GM12878 (cell line): ENCODE data around the gene GPI. TPM values are rescaled to one million over a fixed set of nuclear protein-coding genes. Genes with fewer than 3 reads are reported as not detected.

Experiments used
- ATAC-seq: fragments of 200-7000 bp; cut with Tn5 transposase; 3 replicates; pipeline ENCODE4 v1.9.1; 2020; ENCODE audit warnings: mild to moderate bottlenecking, moderate library complexity
- BruUV-seq: library from RNA; stranded (reverse); fragments of 400-500 nt; replicated peaks from 2 replicates; lab custom pipeline; 2021; lab: Mats Ljungman, UMichigan
- CTCF ChIA-PET: fragments of 300-600 bp; sonication (Branson Sonifier 250); formaldehyde crosslinking; extraction: SDS; loops from one replicate; lab custom pipeline; 2021; ENCODE audit warnings: inconsistent platforms; lab: Yijun Ruan, JAX
- POLR2A ChIA-PET: fragments of 350-600 bp; formaldehyde crosslinking; extraction: SDS; loops from one replicate; lab custom pipeline; 2021; ENCODE audit warnings: inconsistent platforms; lab: Charles Lee
- RAD21 ChIA-PET: fragments of 300-600 bp; sonication (Branson Sonifier 250); formaldehyde crosslinking; loops from one replicate; lab custom pipeline; 2023; ENCODE audit warnings: antibody characterized with exemption; ENCODE audit not compliant: unreplicated experiment; lab: Charles Lee
- SMC1A ChIA-PET: fragments of 300-600 bp; sonication (Branson Sonifier 250); formaldehyde crosslinking; loops from one replicate; lab custom pipeline; 2023; ENCODE audit not compliant: unreplicated experiment, uncharacterized antibody; lab: Charles Lee
- DNase-seq: peaks from one replicate; pipeline ENCODE4 v3.0.0-alpha.2; 2011; ENCODE audit warnings: low read depth, low spot score
- FAIRE-seq: peaks from 3 replicates; lab custom pipeline; 2011; peaks lifted over from hg19 to GRCh38; lab: Jason Lieb, UNC
- H2AFZ ChIP-seq: 2 replicates; pipeline ENCODE4 v1.6.0; 2011; ENCODE audit warnings: low read depth, low read length, control low read depth; ENCODE audit not compliant: control insufficient read depth
- H3K27ac ChIP-seq: 2 replicates; pipeline ENCODE4 v1.5.1; 2011; ENCODE audit warnings: control low read depth; ENCODE audit not compliant: control insufficient read depth, insufficient read depth
- H3K27me3 ChIP-seq, 2 experiments: replicated peaks in 1 of 2; 2 replicates each; pipeline versions ENCODE4 v1.6.0 to v1.6.1; 2011; ENCODE audit warnings: low read length in 1 of 2; ENCODE audit not compliant: control insufficient read depth in 2 of 2, insufficient read depth in 2 of 2
- H3K36me3 ChIP-seq, 2 experiments: 2 replicates each; pipeline ENCODE4 v1.5.1; 2011; ENCODE audit warnings: low read length in 1 of 2; ENCODE audit not compliant: control insufficient read depth in 2 of 2, insufficient read depth in 2 of 2
- H3K4me1 ChIP-seq: 2 replicates; pipeline ENCODE4 v1.6.1; 2011; ENCODE audit warnings: mild to moderate bottlenecking, low read length, moderate library complexity, mixed read lengths; ENCODE audit not compliant: control insufficient read depth, insufficient read depth
- H3K4me2 ChIP-seq: 2 replicates; pipeline ENCODE4 v1.6.0; 2011; ENCODE audit warnings: control low read depth; ENCODE audit not compliant: control insufficient read depth, insufficient read depth
- H3K4me3 ChIP-seq: fragments of 200-600 bp; sonication (generic); 2 replicates; pipeline ENCODE4 v1.5.1; 2016
- H3K79me2 ChIP-seq: 2 replicates; pipeline ENCODE4 v1.6.0; 2011; ENCODE audit warnings: low read length; ENCODE audit not compliant: control insufficient read depth, insufficient read depth
- H3K9ac ChIP-seq: 2 replicates; pipeline ENCODE4 v1.8.0; 2011; ENCODE audit warnings: low read length, control low read depth, mixed read lengths; ENCODE audit not compliant: control insufficient read depth, insufficient read depth
- H3K9me3 ChIP-seq: replicated peaks from 3 replicates; pipeline ENCODE4 v1.5.1; 2011; ENCODE audit warnings: mild to moderate bottlenecking, low read length; ENCODE audit not compliant: control insufficient read depth, insufficient read depth
- H4K20me1 ChIP-seq: 2 replicates; pipeline ENCODE4 v1.6.0; 2011; ENCODE audit not compliant: control insufficient read depth, insufficient read depth
- ASH2L ChIP-seq: fragments of 300-600, 200-600 bp; sonication (generic); IDR thresholded peaks from 2 replicates; pipeline ENCODE4 v1.6.1; 2017; ENCODE audit warnings: low read depth, mild to moderate bottlenecking, borderline replicate concordance
- BCL11A ChIP-seq: IDR thresholded peaks from 2 replicates; pipeline ENCODE4 v1.6.1; 2011; ENCODE audit warnings: low read depth, low read length
- BMI1 ChIP-seq: fragments of 450-650 bp; IDR thresholded peaks from 2 replicates; pipeline ENCODE4 v1.6.1; 2016; ENCODE audit warnings: mild to moderate bottlenecking, moderate library complexity, borderline replicate concordance
- EP300 ChIP-seq, 2 experiments: fragments of 150-350 bp in 1 of 2; IDR thresholded peaks; 2 replicates each; pipeline ENCODE4 v1.6.1; 2011 to 2012; ENCODE audit warnings: low read depth in 2 of 2, low read length in 2 of 2, borderline replicate concordance in 1 of 2, improper control_type of control experiment in 1 of 2, inconsistent platforms in 1 of 2; ENCODE audit not compliant: control insufficient read depth in 1 of 2
- HDGF ChIP-seq: fragments of 450-650 bp; IDR thresholded peaks from 2 replicates; pipeline ENCODE4 v1.6.1; 2016; ENCODE audit warnings: antibody characterized with exemption
- KAT2A ChIP-seq: conservative IDR thresholded peaks from 2 replicates; pipeline ENCODE4 v1.6.1; 2011; ENCODE audit warnings: low read depth, low read length; ENCODE audit not compliant: control insufficient read depth
- NR2C1 ChIP-seq: fragments of 450-650 bp; IDR thresholded peaks from 2 replicates; pipeline ENCODE4 v1.6.1; 2017; ENCODE audit warnings: antibody characterized with exemption, mild to moderate bottlenecking, moderate library complexity
- RFX5 ChIP-seq: IDR thresholded peaks from 2 replicates; pipeline ENCODE4 v1.6.1; 2011; ENCODE audit warnings: low read depth, low read length, improper control_type of control experiment
- STAT1 ChIP-seq: fragments of 450-650 bp; conservative IDR thresholded peaks from 2 replicates; pipeline ENCODE4 v1.6.1; 2014; ENCODE audit warnings: antibody characterized with exemption, mild to moderate bottlenecking
- TAF1 ChIP-seq: IDR thresholded peaks from 2 replicates; pipeline ENCODE4 v1.6.1; 2011; ENCODE audit warnings: mild to moderate bottlenecking, low read depth, low read length, borderline replicate concordance
- WRNIP1 ChIP-seq: IDR thresholded peaks from 2 replicates; pipeline ENCODE4 v1.6.1; 2011; ENCODE audit warnings: low read depth, low read length, improper control_type of control experiment, borderline replicate concordance
- ZNF622 ChIP-seq: fragments of 450-650 bp; IDR thresholded peaks from 2 replicates; pipeline ENCODE4 v1.6.1; 2017; ENCODE audit warnings: mild to moderate bottlenecking, inconsistent platforms
- WGBS: methylation state at CpG from one replicate; pipeline ENCODE4 v1.1.6; 2016; ENCODE audit warnings: low lambda C conversion rate; ENCODE audit not compliant: insufficient replicate concordance, insufficient coverage; ENCODE audit errors: missing lambda C conversion rate; 5-methylcytosine and 5-hydroxymethylcytosine counted together
- in situ Hi-C: fragments of 300-500 bp; cut with MboI; formaldehyde crosslinking; loops from 9 replicates; pipeline ENCODE4 v1.14.3; 2018; ENCODE audit warnings: mixed read lengths
- intact Hi-C: fragments of 100-400 bp; cut with micrococcal nuclease; formaldehyde crosslinking; loops from one replicate; pipeline ENCODE4 v1.14.2; 2022; ENCODE audit not compliant: unreplicated experiment
- polyA plus RNA-seq, 11 experiments: library from polyadenylated mRNA; depleted of rRNA in 4 of 11; unstranded in 6 of 11; stranded (reverse) in 5 of 11; fragments of >200 nt; fragmentation: Nextera tagmentation in 4 of 11; fragmentation: Illumina TruSeq in 1 of 11; extraction: Ambion mirVana in 4 of 11; extraction: Trizol in 1 of 11; gene quantifications; 1 replicate in 1 of 11; 2 replicates in 10 of 11; pipeline versions ENCODE4 v1.2.1 to v1.2.3, GENCODE V29; 2011 to 2016; ENCODE audit warnings: inconsistent platforms in 2 of 11, missing spikeins in 2 of 11, low read depth in 1 of 11
- total RNA-seq, 4 experiments: library from RNA; depleted of rRNA in 3 of 4; stranded (reverse); fragments of >200 nt in 3 of 4; fragmentation: Illumina TruSeq in 1 of 4; extraction: Trizol in 1 of 4; gene quantifications; 2 replicates each; pipeline versions ENCODE4 v1.2.1 to v1.2.3, GENCODE V29; 2013 to 2021
- TF ChIP-seq, protein P1 (sequence below): fragments of 450-650 bp; IDR thresholded peaks from 2 replicates; pipeline ENCODE4 v1.6.1; 2016; ENCODE audit warnings: mild to moderate bottlenecking, moderate library complexity, borderline replicate concordance
- TF ChIP-seq, protein P2 (sequence below): fragments of 450-650 bp; IDR thresholded peaks from 2 replicates; pipeline ENCODE4 v1.6.1; 2017; ENCODE audit warnings: mild to moderate bottlenecking, low read depth, inconsistent platforms; ENCODE audit not compliant: poor library complexity, severe bottlenecking
- TF ChIP-seq, protein P3 (sequence below): fragments of 450-650 bp; IDR thresholded peaks from 2 replicates; pipeline ENCODE4 v1.6.1; 2017; ENCODE audit warnings: borderline replicate concordance

Gene GPI
- total and polyA plus RNA-seq, 10 of the 15 experiments (the other 5 are each of a cell fraction or from before 2014, with no cell fraction given), result 124 to 400 (median 190) TPM

DNA sequence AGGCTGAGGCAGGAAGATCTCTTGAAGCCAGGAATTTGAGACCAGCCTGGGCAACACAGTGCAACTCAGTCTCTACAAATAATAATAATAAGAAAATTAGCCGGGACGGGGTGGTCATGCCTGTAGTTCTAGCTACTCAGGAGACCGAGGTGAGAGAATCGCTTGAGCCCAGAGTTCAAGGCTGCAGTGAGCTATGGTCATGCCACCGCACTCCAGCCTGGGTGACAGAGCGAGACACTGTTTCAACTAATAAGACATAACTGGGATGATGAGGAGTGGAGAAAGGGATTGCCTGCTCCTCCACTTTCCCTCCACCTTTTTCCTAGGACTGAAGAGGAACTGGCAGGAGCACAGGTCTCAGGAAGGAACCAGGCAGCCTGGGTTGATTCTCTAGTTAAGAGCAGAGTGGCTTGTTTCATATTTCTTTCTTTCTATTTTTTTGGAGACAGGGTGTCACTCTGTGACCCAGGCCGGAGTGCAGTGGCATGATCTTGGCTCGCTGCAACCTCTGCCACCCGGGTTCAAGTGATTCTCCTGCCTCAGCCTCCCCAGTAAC lies 4.6 kb upstream of the GPI start:
- no TSS peak for BruUV-seq
- intact Hi-C loops (no loop called here), in situ Hi-C loops (no loop called here)
- Histone ChIP-seq H3K4me1 (peaks cover 21% of the 10 kb centered on the region), H3K27ac (peak overlapping the region; percentile 90), H3K9ac (peak overlapping the region; percentile 69), H3K9me3 (no peaks in the 10 kb centered on the region), H3K4me3 (peak overlapping the region; percentile 46; the same call in 1 of the 2 replicates), H3K4me2 (peak overlapping the region; percentile 99), H2AFZ (no peak overlapping the region), H3K79me2 (peaks cover 11% of the 10 kb centered on the region), H3K27me3 (no peaks in the 10 kb centered on the region), H4K20me1 (no peaks in the 10 kb centered on the region), H3K36me3 (no peaks in the 10 kb centered on the region)
- TF ChIP-seq WRNIP1 (no peak), EP300 (IDR thresholded peaks at IDR 0.05; ENCODE audit: borderline replicate concordance in 1 of 2, control insufficient read depth in 1 of 2, low read depth in 2 of 2, low read length in 2 of 2) (no peak), ZNF622 (no peak), TAF1 (no peak), ASH2L (no peak), HDGF (no peak), BMI1 (no peak), BCL11A (no peak), RFX5 (no peak), KAT2A (no peak), STAT1 (no peak), NR2C1 (no peak)
- TF ChIP-seq, protein P1, sequence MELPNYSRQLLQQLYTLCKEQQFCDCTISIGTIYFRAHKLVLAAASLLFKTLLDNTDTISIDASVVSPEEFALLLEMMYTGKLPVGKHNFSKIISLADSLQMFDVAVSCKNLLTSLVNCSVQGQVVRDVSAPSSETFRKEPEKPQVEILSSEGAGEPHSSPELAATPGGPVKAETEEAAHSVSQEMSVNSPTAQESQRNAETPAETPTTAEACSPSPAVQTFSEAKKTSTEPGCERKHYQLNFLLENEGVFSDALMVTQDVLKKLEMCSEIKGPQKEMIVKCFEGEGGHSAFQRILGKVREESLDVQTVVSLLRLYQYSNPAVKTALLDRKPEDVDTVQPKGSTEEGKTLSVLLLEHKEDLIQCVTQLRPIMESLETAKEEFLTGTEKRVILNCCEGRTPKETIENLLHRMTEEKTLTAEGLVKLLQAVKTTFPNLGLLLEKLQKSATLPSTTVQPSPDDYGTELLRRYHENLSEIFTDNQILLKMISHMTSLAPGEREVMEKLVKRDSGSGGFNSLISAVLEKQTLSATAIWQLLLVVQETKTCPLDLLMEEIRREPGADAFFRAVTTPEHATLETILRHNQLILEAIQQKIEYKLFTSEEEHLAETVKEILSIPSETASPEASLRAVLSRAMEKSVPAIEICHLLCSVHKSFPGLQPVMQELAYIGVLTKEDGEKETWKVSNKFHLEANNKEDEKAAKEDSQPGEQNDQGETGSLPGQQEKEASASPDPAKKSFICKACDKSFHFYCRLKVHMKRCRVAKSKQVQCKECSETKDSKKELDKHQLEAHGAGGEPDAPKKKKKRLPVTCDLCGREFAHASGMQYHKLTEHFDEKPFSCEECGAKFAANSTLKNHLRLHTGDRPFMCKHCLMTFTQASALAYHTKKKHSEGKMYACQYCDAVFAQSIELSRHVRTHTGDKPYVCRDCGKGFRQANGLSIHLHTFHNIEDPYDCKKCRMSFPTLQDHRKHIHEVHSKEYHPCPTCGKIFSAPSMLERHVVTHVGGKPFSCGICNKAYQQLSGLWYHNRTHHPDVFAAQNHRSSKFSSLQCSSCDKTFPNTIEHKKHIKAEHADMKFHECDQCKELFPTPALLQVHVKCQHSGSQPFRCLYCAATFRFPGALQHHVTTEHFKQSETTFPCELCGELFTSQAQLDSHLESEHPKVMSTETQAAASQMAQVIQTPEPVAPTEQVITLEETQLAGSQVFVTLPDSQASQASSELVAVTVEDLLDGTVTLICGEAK, result no peak
- TF ChIP-seq, protein P2, sequence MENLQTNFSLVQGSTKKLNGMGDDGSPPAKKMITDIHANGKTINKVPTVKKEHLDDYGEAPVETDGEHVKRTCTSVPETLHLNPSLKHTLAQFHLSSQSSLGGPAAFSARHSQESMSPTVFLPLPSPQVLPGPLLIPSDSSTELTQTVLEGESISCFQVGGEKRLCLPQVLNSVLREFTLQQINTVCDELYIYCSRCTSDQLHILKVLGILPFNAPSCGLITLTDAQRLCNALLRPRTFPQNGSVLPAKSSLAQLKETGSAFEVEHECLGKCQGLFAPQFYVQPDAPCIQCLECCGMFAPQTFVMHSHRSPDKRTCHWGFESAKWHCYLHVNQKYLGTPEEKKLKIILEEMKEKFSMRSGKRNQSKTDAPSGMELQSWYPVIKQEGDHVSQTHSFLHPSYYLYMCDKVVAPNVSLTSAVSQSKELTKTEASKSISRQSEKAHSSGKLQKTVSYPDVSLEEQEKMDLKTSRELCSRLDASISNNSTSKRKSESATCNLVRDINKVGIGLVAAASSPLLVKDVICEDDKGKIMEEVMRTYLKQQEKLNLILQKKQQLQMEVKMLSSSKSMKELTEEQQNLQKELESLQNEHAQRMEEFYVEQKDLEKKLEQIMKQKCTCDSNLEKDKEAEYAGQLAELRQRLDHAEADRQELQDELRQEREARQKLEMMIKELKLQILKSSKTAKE, result no peak
- TF ChIP-seq, protein P3, sequence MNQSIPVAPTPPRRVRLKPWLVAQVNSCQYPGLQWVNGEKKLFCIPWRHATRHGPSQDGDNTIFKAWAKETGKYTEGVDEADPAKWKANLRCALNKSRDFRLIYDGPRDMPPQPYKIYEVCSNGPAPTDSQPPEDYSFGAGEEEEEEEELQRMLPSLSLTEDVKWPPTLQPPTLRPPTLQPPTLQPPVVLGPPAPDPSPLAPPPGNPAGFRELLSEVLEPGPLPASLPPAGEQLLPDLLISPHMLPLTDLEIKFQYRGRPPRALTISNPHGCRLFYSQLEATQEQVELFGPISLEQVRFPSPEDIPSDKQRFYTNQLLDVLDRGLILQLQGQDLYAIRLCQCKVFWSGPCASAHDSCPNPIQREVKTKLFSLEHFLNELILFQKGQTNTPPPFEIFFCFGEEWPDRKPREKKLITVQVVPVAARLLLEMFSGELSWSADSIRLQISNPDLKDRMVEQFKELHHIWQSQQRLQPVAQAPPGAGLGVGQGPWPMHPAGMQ, result no peak
- ChIA-PET SMC1A (interaction anchor here (1.5 to 1.6 kb wide), 2 partner anchors 9 to 22 kb away, joined by 4 read pairs; no protein-coding TSS in a partner anchor), POLR2A (interaction anchor here (0.6 to 1.7 kb wide), 3 partner anchors 72 to 187 kb away, joined by 3 to 10 read pairs (median 5); no protein-coding TSS in a partner anchor), RAD21 (interaction anchor here (2.3 kb wide), 1 partner anchor 70 kb away, joined by 6 read pairs; no protein-coding TSS in a partner anchor), CTCF (interaction anchor here (1.4 to 2.9 kb wide), 2 partner anchors 70 to 187 kb away, joined by 3 to 13 read pairs; no protein-coding TSS in a partner anchor)
- WGBS, result 87% methylated on average over 9 of the region's 9 CpGs
- no peak for DNase-seq
- ATAC-seq, result no peak
- FAIRE-seq, result no peak
